Measurements from ENCODE around the gene KCNA10. TPM values are rescaled to one million over a fixed set of nuclear protein-coding genes. Genes with fewer than 3 reads are reported as not detected.

KCNA10 gene
- total and polyA plus RNA-seq, 2 experiments from 2014 or later = not detected

DNA sequence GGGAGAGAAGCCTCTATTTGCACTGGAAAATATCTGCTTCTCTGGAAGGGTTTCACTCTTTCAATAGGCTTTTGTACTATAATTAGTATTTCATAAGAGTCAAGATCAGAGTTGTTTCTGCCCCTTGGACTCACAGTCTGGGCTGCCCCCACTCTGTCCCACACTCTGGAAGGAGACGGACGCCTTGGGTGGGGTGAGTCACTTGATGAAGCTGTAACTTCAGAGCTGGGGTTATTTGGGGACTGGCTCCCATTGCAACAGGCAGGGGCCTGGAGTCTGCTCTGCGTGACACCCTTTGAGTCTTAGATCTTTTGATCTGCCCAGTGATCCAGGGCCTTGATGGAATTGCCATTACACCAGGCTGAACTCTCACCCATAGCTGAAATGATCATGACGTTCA lies 4.0 kb upstream of the KCNA10 start (continued):
- TF ChIP-seq REST (IDR thresholded peaks at IDR 0.05; ENCODE audit: unreplicated experiment) (no peak), POLR2AphosphoS5 (IDR thresholded peaks at IDR 0.05; ENCODE audit: low read depth) (no peak), ETS1 (IDR thresholded peaks at IDR 0.05) (no peak), NANOG (IDR thresholded peaks at IDR 0.05; ENCODE audit: borderline replicate concordance) (no peak), STAT1 (IDR thresholded peaks at IDR 0.05; ENCODE audit: unreplicated experiment) (no peak), ZNF331 (CRISPR knock-in tag; IDR thresholded peaks at IDR 0.05; ENCODE audit: low read depth) (no peak), EZH2phosphoT487 (IDR thresholded peaks at IDR 0.05; ENCODE audit: unreplicated experiment) (no peak), CREB1 (CRISPR knock-in tag; IDR thresholded peaks at IDR 0.05; ENCODE audit: low read depth) (no peak)

DNA sequence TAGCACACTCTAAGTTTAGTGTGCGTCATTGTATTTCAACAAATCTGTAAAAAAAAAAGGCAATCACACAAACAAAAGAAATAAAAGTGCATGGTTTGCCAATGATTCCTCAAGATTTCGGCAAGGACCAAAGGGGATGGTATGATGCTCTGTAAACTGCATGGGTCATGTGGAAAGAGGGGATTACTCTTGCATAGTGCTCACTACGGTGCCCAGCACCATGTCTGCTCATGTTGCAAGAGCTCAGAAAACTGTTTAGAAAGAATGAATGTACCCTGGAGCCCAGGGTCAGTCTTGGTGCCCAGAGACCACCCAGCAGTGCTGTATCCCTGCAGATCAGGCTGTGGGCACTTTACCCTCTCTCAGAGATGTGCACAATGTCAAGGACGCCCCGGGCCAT lies 3.6 kb upstream of the KCNA10 start:
- DNase-seq (ENCODE audit: low spot score) = no peak
- H3K4me3 Mint-ChIP-seq = no peak overlapping the region
- peaks cover 3% of the 10 kb centered on the region; the same call in 2 of the 3 replicates for H3K9me3 Mint-ChIP-seq
- peaks cover 5% of the 10 kb centered on the region; the same call in 1 of the 2 replicates for H3K4me1 ChIP-seq (ENCODE audit: insufficient read depth)
- peaks cover 15% of the 10 kb centered on the region for H3K9me2 ChIP-seq (ENCODE audit: insufficient read depth)
- no peak overlapping the region for H2AFZ ChIP-seq
- H3K27ac ChIP-seq (ENCODE audit: low read depth) = no peak overlapping the region
- no peaks in the 10 kb centered on the region for H3F3A ChIP-seq (replicated peaks; ENCODE audit: low read depth)
- H3K79me2 ChIP-seq (replicated peaks; ENCODE audit: insufficient read depth) = no peaks in the 10 kb centered on the region
- H3K27ac Mint-ChIP-seq = no peak overlapping the region
- peaks cover 8% of the 10 kb centered on the region; the same call in 2 of the 3 replicates for H3K36me3 Mint-ChIP-seq (ENCODE audit: low read depth)
- no peaks in the 10 kb centered on the region for H3K36me3 ChIP-seq (ENCODE audit: insufficient read depth)
- no peaks in the 10 kb centered on the region for H3K27me3 ChIP-seq (ENCODE audit: insufficient read depth)
- no peak overlapping the region for H3K4me2 ChIP-seq
- no peak for ATAC-seq
- no peak overlapping the region for H3K4me3 ChIP-seq
- peaks cover 17% of the 10 kb centered on the region for H3K27me3 Mint-ChIP-seq (ENCODE audit: insufficient read depth, low read depth, poor library complexity)
- no peaks in the 10 kb centered on the region for H4K20me1 ChIP-seq (replicated peaks; ENCODE audit: insufficient read depth)
- peaks cover 2% of the 10 kb centered on the region for H3K4me1 Mint-ChIP-seq
- TF ChIP-seq POLR2AphosphoS5 (IDR thresholded peaks at IDR 0.05; ENCODE audit: low read depth) (no peak), JUNB (IDR thresholded peaks at IDR 0.05; ENCODE audit: unreplicated experiment) (no peak), NANOG (IDR thresholded peaks at IDR 0.05; ENCODE audit: borderline replicate concordance) (no peak), ZNF331 (CRISPR knock-in tag; IDR thresholded peaks at IDR 0.05; ENCODE audit: low read depth) (no peak), ZNF114 (CRISPR knock-in tag; IDR thresholded peaks at IDR 0.05) (no peak), REST (IDR thresholded peaks at IDR 0.05; ENCODE audit: unreplicated experiment) (no peak), CTCF (conservative IDR thresholded peaks at IDR 0.05; ENCODE audit: low read depth in 2 of 2) (no peak), ETS1 (IDR thresholded peaks at IDR 0.05) (no peak), EZH2 (IDR thresholded peaks at IDR 0.05; ENCODE audit: low read depth, unreplicated experiment) (no peak)
